Left colon (tissue), 2 donors: Measurements from ENCODE around the gene FLRT1. TPM values are rescaled to one million over a fixed set of nuclear protein-coding genes. Genes with fewer than 3 reads are reported as not detected.

Experiments used
- ATAC-seq: fragments of 200-7000 bp; cut with Tn5 transposase; one replicate; pipeline ENCODE4 v1.9.1; 2020; ENCODE audit warnings: mild to moderate bottlenecking, moderate library complexity
- DNase-seq, 2 donors: peaks; one replicate each; pipeline ENCODE4 v3.0.0-alpha.2; 2020
- intact Hi-C, 2 donors: fragments of 100-400 bp; cut with DNase I in 1 of 2; cut with micrococcal nuclease in 1 of 2; formaldehyde crosslinking; loops; one replicate each; pipeline versions ENCODE4 v1.11.2 to v1.14.0; 2022; cut with DNase I, micrococcal nuclease
- total RNA-seq, 2 donors: library from RNA; stranded (reverse); fragmentation: NEBNext Ultra II Directional; extraction: Animal tissue kit (Norgen Biotek cat#: 25700); gene quantifications; one replicate each; pipeline ENCODE4 v1.2.1, GENCODE V29; 2021
- donor health status: DM: no; HTN: no; CAD: no.
- donor health status: DM: yes; HTN: yes; CAD: no.

FLRT1 gene
- total RNA-seq, 2 donors from 2014 or later: 1.2 TPM; not detected in 1

- ATAC-seq (no peak), DNase-seq (no peak)
- intact Hi-C loops: no loop called here
These were observed 21.1 kb downstream of the FLRT1 start for GRCh38 chr11:64056861-64057260.

GRCh38 chr11:64057890-64058289 lies 22.2 kb downstream of the FLRT1 start:
- intact Hi-C loops: no loop called here

GRCh38 chr11:64058494-64058893 lies 22.8 kb downstream of the FLRT1 start:
- DNase-seq (peak in 1 of 2 donors; percentile 46), ATAC-seq (no peak)
- intact Hi-C loops: no loop called here

More at GRCh38 chr11:64057890-64058289, 22.2 kb downstream of the FLRT1 start:
- DNase-seq (no peak), ATAC-seq (no peak)

GRCh38 chr11:64059339-64060140 lies 23.8 kb downstream of the FLRT1 start:
- intact Hi-C loops: no loop called here

DNA sequence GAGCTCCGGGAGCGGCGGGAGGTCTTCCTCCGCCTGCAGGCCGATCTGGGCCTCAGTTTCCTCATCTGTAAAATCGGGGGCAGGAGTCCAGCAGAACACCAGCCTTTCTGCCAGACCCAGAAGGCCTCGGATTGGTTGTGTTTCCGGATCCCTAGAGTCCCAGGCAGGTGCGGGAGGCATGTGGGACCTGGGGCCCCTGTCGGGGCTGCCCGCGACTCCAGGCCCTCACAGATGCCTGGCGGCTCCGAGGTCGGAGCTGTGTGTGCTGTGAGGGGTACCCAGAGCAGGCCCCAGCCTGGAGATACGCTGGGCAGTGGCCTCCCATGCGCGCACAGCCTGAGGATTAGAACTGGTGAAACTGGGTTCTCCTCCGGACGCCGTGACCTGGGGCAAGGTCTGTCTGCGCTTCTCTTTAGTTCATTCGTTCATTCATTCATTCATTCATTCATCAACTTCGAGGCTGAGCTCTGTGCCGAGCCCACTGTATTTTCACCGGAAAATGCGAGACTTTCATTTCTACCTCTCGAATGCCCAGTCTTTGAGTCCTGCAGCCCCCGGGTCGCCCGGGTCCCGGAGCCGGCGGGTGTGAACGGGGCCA lies 24.6 kb downstream of the FLRT1 start:
- intact Hi-C loops: no loop called here
- no peak for DNase-seq

More at GRCh38 chr11:64059339-64060140, 23.8 kb downstream of the FLRT1 start:
- ATAC-seq (no peak), DNase-seq (no peak)

DNA sequence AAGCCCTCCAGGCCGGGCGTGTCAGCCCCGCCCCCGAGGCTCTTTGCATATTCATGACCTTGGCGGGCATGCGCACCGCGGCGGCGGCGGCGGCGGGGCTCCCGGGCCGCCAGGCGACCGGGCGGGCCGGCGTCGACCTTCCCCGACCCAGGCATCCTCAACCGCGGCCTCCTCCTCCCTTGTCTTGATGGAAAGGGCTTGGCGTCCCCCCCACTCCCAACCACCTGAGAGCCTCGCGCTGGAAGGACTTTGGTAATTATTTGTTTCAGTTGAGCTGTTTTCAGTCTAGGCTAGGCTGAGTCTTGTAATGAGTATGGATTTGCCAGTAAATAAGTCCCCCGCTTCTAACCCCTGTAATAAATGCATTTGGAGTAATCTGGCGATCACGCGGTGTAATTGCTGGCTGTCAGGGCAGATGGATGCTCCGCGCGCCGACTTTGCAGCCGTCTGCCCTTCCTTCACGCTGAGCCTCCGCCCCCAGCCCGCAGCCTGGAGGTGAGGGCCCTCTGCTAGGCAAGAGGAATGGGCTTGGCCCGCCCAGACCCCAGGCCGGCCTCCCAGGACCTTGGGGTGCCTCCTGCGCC lies 25.2 kb downstream of the FLRT1 start:
- intact Hi-C loops: no loop called here

More for the DNA sequence above, 24.6 kb downstream of the FLRT1 start:
- ATAC-seq: no peak

DNA sequence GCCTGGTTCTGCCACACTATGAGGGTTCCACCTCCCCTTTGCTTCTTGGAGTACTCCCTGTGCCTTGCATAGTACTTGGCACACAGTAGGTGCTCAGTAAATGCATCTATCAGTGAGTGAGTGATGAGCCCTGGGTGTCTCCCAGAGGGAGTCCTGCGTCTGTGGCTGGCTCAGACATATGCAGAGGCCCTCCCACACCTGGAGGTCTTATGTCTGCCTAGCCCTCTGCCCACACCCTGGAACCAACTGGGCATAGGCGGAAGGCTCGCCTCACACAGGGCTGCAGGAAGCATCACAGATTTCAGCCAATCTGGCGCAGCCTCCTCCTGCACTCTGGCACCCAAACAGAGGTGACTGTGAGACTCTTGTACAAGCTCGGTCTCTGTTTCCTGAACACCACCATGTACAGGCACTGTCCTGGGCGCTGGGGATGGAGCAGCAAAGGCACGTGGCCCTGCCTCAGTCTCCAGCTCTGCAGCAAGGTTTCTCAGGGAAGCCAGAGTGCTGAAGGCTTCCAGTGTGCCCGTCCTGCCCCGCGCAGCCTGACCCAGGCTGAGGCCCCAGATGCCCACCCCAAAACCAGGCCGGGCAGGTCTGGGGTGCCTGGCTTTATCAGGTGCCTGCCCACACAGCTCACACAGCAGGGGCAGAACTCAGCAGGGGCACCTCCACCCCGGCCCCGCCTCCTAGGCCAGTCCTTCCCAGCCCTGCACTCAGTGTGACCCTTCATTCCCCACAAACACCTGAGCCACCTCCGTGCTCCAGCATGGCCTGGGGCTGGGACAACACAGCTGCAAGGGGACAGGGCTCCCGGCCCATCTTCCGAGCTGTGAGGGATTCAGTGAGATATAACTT lies 26.7 kb downstream of the FLRT1 start:
- no peak for ATAC-seq
- intact Hi-C loops: no loop called here
- no peak for DNase-seq

More for the DNA sequence above, 25.2 kb downstream of the FLRT1 start:
- ATAC-seq: peak; percentile 57
- peak in 1 of 2 donors; percentile 60 for DNase-seq

DNA sequence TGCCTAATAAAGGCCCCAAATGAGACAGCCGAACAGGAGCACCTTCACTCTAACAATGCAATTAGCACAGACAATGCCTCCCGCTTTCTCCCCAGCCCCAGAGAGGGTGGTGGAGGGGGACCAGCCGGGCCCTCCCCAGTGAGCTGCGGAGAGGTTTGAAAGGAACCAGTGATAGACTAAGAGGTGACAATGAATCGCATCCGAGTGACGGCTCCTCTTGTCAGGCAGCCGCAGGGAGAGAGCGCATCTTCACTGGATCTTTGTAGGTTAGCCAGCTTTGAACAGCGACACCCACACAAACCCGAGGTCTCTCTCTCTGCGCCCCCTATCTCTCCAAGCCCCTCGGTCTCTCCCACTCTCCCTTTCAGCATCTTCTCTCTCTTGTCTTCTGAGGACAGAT lies 28.0 kb downstream of the FLRT1 start:
- DNase-seq (no peak), ATAC-seq (no peak)
- intact Hi-C loops: no loop called here

- intact Hi-C loops: no loop called here
- DNase-seq (peak in 1 of 2 donors; percentile 40), ATAC-seq (no peak)
These were observed 28.8 kb downstream of the FLRT1 start for GRCh38 chr11:64064374-64065140.

DNA sequence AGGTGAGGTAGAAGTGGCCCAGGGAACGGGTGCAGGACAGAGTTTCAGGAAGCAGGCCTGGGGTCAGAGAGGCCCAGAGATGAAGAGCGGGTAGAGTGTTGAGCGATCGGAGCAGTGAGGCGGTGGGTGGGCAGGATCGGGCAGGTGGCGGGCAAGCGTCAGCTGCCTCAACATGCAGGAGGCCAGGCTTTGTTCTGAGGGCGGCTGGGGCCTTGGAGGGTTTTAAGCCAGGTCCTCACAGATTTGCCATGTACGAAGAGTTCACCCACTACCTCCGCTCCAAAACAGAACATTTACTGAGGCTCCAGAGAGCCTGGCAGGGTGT lies 29.4 kb downstream of the FLRT1 start:
- DNase-seq: no peak
- ATAC-seq: no peak
- intact Hi-C loops: no loop called here

DNA sequence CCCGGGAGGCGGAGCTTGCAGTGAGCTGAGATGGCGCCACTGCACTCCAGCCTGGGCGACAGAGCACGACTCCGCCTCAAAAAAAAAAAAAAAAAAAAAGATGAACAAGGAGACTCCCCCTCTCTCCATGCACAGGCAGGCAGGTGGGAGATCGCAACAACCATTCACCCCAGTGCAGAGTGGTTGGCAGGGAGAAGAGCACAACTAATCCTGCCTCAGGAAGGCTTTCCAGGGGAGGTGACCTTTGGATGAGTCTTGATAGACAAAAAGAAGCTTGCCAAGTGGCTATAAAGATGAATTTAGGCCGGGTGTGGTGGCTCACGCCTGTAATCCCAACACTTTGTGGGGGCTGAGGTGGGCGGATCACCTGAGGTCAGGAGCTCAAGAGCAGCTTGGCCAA lies 30.0 kb downstream of the FLRT1 start:
- intact Hi-C loops: no loop called here
- no peak for ATAC-seq

GRCh38 chr11:64067230-64067993 lies 31.7 kb downstream of the FLRT1 start:
- DNase-seq (no peak), ATAC-seq (no peak)
- intact Hi-C loops: no loop called here

More for the DNA sequence above, 30.0 kb downstream of the FLRT1 start:
- no peak for DNase-seq

- DNase-seq: no peak
- intact Hi-C loops: no loop called here
- ATAC-seq: no peak
These were observed 33.1 kb downstream of the FLRT1 start for GRCh38 chr11:64068705-64069400.

- intact Hi-C loops: no loop called here
- DNase-seq (no peak), ATAC-seq (no peak)
These were observed 33.9 kb downstream of the FLRT1 start for GRCh38 chr11:64069401-64070313.

GRCh38 chr11:64070314-64070681 lies 34.6 kb downstream of the FLRT1 start:
- ATAC-seq: no peak
- DNase-seq: no peak
- intact Hi-C loops: no loop called here

GRCh38 chr11:64071849-64072248 lies 36.1 kb downstream of the FLRT1 start:
- ATAC-seq (no peak), DNase-seq (no peak)
- intact Hi-C loops: no loop called here
